HG03060 (cell line): ENCODE results near the gene CTSA.
"Not testable (repeated sequence)": the region's sequence is repeated elsewhere in the genome, so short reads cannot be mapped to it uniquely, and the experiment has no call there.

Experiments
- ATAC-seq: cut with Tn5 transposase; IDR thresholded peaks from one replicate; pipeline ENCODE4 v1.9.1; 2021; ENCODE audit warnings: low read depth, moderate number of reproducible peaks; ENCODE audit not compliant: unreplicated experiment

The CTSA gene

GRCh38 chr20:45911486-45912343, 20.6 kb downstream of the CTSA start, which contains the start of gene PLTP:
PLTP (minus strand) TSS chr20:45912155; CDS start chr20:45911452, 703 bp downstream.
- no peak for ATAC-seq

GRCh38 chr20:45912344-45912682, 21.2 kb downstream of the CTSA start:
- no peak for ATAC-seq

GRCh38 chr20:45913116-45913515, 22.0 kb downstream of the CTSA start:
- ATAC-seq: no peak

GRCh38 chr20:45917790-45918141, 26.6 kb downstream of the CTSA start:
- no peak for ATAC-seq

GRCh38 chr20:45918182-45918737, 27.1 kb downstream of the CTSA start:
- no peak for ATAC-seq

GRCh38 chr20:45918779-45919537, 27.8 kb downstream of the CTSA start:
- no peak for ATAC-seq

- ATAC-seq: no peak
These were observed 28.6 kb downstream of the CTSA start for GRCh38 chr20:45919542-45920399.

- ATAC-seq: no peak
These were observed 29.6 kb downstream of the CTSA start for GRCh38 chr20:45920462-45921336.

GRCh38 chr20:45921337-45922189, 30.4 kb downstream of the CTSA start:
- ATAC-seq: no peak

- no peak for ATAC-seq
These were observed 33.5 kb downstream of the CTSA start for GRCh38 chr20:45924391-45925261.

GRCh38 chr20:45925821-45926506, 34.8 kb downstream of the CTSA start:
- ATAC-seq: no peak

- no peak for ATAC-seq
These were observed 35.6 kb downstream of the CTSA start for GRCh38 chr20:45926731-45927070.

- ATAC-seq: no peak
These were observed 36.1 kb downstream of the CTSA start for GRCh38 chr20:45927071-45927878.

- ATAC-seq: not testable (repeated sequence)
These were observed 40.5 kb downstream of the CTSA start for GRCh38 chr20:45931680-45932079.

- no peak for ATAC-seq
These were observed 42.3 kb downstream of the CTSA start for GRCh38 chr20:45933266-45934045.
